ENCODE results near the gene SLC25A47.

GRCh38 chr14:100303179-100303578, 20.0 kb upstream of the SLC25A47 start:
- TF ChIP-seq, protein P1, sequence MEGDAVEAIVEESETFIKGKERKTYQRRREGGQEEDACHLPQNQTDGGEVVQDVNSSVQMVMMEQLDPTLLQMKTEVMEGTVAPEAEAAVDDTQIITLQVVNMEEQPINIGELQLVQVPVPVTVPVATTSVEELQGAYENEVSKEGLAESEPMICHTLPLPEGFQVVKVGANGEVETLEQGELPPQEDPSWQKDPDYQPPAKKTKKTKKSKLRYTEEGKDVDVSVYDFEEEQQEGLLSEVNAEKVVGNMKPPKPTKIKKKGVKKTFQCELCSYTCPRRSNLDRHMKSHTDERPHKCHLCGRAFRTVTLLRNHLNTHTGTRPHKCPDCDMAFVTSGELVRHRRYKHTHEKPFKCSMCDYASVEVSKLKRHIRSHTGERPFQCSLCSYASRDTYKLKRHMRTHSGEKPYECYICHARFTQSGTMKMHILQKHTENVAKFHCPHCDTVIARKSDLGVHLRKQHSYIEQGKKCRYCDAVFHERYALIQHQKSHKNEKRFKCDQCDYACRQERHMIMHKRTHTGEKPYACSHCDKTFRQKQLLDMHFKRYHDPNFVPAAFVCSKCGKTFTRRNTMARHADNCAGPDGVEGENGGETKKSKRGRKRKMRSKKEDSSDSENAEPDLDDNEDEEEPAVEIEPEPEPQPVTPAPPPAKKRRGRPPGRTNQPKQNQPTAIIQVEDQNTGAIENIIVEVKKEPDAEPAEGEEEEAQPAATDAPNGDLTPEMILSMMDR (IDR thresholded peaks at IDR 0.05; ENCODE audit: borderline replicate concordance, extremely low read depth, low read length, poor library complexity, severe bottlenecking): peak; percentile 58
- no peak for TF ChIP-seq EZH2 (IDR thresholded peaks at IDR 0.05; ENCODE audit: borderline replicate concordance, low read depth, low read length, severe bottlenecking)
